HG02678 (cell line): ENCODE data around the gene BST2.

Source experiments
- ATAC-seq: cut with Tn5 transposase; IDR thresholded peaks from one replicate; pipeline ENCODE4 v1.9.1; 2021; ENCODE audit warnings: mild to moderate bottlenecking, moderate library complexity; ENCODE audit not compliant: unreplicated experiment

The BST2 gene, protein sequence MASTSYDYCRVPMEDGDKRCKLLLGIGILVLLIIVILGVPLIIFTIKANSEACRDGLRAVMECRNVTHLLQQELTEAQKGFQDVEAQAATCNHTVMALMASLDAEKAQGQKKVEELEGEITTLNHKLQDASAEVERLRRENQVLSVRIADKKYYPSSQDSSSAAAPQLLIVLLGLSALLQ

DNA sequence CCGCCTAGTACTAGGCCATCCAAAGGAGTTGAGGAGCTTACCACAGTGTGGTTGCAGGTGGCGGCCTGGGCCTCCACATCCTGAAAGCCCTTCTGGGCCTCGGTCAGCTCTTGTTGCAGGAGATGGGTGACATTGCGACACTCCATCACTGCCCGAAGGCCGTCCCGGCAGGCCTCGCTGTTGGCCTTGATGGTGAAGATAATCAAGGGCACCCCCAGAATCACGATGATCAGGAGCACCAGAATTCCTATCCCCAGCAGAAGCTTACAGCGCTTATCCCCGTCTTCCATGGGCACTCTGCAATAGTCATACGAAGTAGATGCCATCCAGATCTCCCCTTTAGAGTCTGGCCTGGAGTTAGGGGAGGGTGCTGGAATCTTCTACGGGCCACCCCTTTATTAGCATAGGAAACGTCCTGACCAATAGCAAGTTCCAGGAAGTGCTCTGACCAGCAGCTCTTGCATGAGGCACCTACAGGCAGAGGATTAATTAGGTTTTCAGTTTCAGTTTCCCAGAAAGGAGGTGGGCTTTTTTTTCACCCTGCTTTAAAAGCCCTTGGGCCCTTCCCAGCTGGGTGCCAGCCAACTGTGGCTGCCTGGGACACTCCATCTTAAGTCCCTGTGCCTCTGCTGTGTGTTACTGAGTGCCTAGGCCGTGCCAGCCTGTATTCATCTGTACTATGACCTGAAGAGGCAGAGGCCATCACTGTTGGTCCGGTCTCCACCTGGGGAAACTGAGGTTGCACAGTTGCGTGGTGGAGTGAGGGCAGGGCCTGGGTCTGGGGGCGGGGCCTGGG is at the start of gene BST2:
BST2 (minus strand) TSS at position 381 of the 796 bp plus-strand sequence; CDS start at position 326, 55 bp downstream.
- ATAC-seq = peak; percentile 76

DNA sequence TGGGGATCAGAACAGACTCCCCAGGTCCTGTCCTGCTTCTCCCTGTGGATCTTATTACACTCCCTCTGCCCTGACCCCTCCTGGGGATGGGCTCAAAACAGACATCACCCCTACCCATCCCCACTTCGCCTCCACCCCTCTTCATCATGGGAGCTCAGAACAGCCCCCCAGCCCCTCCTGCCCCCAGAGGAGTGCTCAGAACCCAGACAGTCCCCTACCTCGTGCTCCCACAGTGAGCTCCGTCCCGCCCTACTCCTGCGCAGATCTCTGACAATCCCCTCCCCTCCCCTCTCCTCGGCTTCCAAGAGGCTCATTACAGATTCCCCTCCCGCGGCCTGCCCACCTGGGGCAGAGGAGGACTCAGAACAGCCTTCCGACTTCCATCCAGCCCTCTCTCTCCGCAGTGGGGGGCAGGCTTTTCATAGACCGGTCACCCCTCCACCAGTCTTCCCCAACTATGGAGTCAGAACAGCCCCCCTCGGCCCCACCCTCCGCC is 49.2 kb upstream of the BST2 start:
- no peak for ATAC-seq

DNA sequence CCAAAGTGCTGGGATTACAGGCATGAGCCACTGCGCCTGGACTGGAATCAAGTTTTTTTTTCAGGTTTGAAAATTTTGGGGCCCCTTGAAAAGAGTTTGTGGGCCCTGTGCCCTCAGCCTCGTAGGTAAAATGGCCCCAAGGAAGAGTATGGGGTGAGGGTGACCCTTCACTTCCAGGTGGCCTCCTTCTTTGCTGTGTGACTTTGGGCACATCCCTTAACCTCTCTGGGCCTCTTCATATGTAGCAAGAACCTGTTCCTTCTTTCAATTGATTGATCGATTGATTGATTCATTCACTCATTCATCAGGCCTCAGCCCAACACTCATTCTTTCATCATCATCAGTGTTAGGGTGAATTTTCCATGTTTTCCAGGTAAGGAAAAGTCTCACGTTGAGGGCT is 46.4 kb upstream of the BST2 start:
- no peak for ATAC-seq

DNA sequence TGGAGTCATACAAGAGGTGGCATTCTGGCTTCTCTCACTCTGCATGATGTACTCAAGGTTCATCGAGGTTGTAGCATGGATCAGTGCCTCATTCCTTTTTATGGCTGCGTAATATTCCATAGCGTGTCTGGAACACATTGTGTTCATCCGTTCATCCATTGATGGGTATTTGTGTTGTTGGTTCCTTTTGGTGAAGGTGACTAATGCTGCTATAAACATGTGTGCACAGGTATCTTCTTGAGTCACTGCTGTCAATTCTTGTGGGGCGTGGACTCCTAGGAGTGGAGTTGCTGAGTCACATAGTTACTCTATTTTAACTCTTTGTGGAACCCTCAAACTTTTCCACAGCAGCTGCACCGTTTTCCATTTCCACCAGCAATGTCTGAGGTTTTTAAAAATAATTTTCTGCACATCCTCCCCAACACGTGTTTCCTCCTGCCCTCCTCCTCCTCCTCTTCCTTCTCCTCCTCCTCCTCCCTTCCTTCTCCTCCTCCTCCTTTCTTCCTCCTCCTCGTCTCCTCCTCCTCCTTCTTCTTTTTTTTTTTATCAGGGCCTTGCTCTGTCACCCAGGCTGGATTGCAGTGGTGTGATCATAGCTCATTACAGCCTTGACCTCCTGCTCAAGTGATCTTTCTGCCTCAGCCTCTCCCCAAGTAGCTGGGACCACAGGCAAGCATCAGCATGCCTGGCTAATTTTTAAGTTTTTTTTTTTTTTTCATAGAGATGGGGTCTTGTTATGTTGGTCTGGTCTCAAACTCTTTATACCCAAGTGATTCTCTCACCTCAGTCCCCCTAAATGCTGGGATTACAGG is 45.0 kb upstream of the BST2 start:
- ATAC-seq = no peak

DNA sequence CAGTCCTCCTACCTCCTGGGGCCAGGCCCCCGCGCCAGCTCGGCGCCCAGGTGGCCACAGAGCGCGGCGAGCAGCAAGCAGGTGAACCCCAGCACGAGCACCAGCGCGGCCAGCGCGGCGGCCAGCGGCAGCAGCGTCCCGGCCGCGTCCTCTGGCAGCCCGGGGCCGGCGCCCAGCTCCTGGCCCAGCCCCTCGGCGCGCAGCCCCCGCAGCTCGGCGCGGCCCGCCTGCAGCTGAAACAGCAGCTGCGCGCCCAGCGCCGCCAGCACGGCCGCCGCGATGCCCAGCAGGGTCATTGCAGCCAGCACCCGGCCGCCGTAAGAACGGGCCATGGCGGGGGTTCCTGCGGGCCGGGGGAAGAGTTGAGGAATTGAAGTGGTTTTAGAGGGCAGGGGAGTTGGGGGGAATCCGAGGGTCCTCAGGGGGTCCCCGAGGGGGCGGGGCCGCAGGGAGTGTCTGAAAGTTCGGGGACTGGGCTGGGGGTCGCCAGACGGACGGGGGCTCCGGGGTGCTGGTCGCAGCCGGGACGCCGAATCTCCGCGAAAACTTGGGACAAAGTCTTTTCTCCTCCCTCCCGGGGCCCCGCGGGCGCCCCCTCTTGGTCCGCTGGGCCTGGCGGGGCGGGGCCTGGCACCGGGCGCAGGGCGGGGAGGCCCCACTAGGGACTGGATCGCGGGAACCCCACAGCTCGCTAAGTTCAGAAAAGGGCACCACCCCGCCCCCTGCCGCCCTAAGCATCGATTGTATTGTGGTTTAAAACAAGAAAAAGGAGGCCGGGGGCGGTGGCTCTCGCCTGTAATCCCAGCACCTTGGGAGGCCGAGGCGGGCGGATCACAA is 42.9 kb upstream of the BST2 start, which contains the start of gene TMEM221:
TMEM221 (minus strand) TSS at position 538 of the 837 bp plus-strand sequence; CDS start at position 332, 206 bp downstream.
- ATAC-seq = no peak

DNA sequence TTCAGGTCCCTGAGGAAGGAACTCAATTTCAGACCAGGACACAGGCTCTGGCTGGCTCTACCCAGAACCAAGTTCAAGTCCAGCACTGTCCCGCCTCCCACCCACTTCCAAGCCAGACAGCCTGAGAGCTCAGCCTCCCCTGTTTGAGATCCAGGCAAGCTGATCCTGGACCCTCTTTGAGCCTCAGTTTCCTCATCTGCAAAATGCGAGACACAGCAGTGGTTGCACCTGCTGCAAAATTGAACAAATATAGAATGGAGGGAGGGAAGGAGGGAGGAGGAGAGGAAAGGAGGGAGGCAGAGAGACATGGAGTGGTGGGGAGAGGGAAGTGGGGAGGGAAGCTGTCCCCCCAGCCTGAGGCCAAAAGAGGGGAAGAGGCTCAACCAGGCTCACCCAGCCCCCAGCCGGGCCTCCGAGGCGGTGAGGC is 42.3 kb upstream of the BST2 start:
- ATAC-seq = no peak

DNA sequence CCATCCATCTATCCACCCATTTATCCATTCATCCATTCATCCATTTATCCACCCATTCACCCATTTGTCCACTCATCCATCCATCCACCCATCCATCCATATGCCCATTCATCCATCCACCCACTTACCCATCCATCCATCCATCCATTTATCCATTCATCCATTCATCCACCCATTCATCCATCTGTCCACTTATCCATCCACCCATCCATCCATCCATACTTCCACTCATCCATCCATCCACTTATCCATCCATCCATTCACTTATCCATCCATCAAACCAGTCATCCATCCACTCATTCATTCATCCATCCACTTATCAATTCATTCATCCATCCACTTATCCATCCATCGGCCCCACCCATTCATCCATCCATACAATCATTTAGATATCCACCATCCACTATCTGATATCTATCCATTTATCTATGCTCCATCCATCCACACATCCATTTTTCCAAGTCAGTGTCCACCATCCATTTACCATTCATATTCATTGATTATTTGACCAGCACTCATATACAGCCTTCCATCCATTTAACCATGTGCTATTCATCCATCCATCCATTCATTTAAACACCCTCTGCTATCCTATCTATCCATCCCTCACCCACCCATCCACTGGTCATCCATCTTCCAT is 40.2 kb upstream of the BST2 start:
- ATAC-seq = no peak

DNA sequence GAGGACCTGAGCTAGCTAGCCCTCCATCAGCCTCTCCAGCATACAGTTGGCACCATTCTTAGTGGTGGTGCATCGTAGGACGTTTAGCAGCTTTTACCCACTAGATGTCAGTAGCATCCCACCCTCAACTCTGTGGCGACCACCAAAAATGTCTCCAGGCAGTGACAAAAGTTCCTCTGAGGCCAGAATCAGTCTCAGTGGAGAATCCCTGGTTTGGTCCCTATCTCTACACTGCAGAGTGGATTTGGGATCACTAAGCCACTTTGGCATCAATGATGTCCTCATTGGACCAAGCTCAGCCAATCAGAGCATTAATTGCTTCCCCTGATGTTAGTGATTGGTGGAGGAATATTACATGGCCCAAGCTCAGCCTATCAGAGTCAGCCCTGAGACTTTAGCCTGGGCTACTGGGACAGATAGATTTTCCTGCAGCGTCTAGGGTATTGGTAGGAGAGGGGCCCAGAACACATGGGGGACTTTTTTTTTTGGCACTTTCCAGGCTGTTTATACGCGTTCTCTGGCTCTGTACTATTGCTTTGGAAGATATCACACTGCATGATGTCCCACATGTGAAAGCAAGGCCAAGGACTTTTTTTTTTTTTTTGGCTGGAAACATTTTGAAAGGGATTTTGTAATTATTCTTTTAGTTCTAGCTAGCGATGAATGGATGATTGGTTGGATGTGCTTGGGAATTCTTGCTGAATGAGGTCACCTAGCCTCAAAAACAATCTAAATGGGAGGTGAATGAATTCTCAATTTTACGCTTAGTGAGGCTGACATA is 36.0 kb upstream of the BST2 start:
- no peak for ATAC-seq

DNA sequence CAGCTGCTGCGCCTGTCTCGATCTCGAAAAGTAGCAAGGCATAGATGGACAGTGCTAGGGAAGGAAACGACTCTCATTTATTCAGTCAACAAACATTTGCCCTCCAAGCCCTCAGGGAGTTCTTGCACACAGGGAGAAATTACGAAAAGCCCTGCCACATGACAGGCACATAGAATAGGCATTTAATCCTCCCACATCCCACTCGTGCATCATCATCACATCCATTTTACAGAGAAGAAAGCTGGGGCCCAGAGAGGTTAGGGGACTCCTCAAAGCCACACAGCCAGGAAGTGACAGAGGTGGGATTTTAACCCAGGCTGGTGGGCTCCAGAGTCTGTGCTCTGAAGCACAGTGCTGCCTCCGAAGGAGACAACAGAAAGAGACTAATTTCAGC is 31.4 kb upstream of the BST2 start:
- ATAC-seq = no peak

DNA sequence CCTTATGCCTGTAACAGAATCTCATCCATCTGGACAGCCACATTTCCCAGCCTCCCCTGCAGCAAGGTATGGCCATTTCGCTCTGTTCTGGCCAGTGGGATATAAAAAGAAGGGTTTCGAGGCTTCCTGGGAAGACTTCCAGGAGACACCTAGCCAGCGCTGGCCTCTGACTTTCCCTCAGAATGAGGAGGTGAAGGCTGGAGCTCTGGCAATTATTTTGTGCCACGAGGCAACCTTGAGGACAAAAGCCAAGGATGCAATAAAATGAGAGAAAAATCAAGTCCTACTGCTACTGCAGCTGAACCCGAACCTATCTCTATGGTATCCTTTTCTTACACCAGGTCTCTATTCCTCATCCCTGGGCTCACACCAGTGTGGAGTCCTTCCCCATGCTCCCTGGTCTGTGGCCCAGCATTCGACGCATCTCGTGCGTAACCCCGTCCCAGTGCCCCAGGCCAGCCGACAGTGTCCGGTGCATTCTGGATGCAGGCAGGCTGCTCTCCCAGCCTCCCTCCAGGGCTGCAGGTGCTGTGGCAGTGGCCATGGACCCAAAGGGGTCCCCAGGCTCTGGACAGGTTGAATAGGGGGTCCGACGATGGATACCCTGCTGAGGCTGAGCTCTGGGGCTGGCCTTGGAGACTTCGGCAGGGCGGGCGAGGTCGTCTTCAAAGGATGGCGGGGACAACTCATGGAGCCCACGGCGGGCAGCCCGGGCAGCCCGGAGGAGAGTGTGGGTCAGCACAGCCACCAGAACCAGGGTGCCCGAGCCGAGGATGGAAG is 30.9 kb upstream of the BST2 start:
- ATAC-seq = no peak

DNA sequence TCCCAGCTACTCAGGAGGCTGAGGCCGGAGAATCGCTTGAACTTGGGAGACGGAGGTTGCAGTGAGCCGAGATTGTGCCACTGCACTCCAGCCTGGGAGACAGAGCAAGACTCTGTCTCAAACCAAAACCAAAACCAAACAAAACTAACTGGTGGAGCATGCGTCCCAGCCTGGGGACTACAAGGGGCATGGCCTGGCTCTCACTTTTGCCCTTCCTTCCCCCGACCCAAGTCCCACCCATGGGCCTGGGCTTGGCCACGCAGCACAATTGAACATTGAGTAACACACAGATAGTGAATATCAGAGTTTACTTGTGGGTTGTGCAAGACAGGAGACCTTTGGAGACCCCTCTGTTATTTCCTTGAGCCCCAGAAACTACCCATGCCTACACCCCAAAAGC is 29.8 kb upstream of the BST2 start:
- ATAC-seq = no peak

DNA sequence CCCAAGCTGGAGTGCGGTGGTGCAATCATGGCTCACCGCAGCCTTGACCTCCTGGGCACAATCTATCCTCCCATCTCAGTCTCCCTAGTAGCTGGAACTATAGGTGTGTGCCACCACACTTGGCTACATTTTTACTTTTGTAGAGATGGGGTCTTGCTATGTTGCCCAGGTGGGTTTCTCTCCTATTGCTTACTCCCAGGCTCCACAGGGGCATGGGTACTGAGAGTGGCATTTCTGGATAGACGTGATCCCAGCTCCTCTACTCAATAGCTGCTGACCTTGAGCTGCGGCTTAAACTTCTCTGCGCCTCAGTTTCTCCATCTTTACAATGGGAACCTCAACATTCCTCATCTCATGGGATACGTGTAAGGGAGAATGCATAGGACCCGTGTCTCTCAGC is 26.0 kb upstream of the BST2 start:
- ATAC-seq = no peak

DNA sequence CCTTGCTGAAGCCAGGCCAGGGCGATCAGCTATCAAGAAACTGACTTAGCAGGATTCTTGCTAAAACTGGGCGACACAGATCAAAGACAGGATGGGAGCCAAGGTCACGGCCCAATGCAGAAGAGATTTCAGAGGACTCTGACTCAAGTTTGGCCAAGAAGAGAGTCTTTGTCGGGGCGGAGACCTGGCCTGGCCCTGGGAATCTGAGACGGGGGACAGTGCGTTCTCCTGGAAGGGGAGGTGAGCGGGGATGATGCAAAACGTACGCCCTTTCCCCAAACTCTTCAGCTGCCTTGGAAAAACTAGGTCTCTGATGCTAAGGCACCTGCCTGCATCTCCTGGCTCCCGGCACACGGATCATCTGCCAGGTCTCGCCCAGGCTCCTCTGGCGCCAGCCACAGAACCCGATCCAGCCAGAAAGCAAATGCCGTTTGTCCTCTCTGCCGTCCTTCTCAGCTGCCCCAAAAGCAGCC is 24.2 kb upstream of the BST2 start:
- ATAC-seq = no peak

DNA sequence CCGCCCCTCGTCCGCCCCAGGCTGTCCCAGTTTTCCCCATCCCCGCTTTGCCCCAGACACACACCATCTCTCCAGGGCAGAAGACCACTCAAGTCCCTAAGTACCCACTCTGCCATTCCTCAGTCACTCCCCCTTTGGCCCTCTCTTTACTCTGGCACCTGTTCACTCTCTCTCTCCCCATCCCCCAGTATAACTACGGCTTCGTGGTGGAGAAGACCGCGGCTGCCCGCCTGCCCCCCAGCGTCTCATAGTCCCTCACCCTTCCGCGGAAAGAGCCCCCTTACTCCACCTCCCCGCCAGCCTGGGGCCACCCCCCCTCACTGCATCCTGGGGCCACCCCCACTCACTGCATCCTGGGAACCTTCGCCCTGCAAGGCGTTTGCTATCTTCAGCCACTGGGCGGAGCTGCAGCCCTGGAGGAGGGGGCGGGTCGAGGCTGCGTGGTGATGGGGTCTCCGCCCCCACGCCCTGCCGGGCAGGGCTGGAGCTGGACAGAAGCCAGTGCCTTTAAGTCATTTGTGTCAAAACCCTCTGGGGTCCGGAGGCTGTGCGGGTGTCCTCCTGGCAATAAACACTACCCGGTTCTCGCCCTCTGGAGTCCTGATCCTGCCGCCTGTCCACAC is 19.4 kb upstream of the BST2 start:
- no peak for ATAC-seq

DNA sequence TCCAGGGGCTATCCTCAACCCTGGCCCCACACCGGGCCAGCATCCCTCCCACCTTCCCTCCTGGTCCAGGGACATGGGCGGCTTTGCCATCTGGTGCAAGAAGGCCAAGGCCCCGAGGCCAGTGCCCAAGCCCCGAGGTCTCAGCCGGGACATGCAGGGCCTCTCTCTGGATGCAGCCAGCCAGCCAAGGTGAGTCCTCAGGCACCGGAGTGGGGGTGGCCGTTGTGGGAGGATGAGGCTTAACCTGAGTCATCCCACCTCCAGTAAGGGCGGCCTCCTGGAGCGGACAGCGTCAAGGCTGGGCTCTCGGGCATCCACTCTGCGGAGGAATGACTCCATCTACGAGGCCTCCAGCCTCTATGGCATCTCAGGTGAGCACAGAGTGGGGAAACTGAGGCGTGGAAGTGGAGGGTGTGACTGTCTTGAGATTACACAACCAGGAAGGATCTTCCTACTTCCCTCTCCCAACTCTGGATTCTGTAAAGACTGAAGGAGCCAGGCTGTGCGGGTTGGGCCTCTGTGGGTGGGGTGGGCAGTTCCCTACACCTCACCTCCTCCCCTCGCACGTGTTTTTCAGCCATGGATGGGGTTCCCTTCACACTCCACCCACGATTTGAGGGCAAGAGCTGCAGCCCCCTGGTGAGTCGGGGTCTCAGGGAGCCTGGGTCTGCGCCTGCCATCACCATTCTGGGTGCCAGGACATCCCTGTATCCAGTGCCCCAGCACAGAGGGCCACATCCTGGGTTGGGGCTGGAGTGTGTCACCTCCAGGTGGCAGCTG is 18.2 kb upstream of the BST2 start:
- ATAC-seq = no peak

DNA sequence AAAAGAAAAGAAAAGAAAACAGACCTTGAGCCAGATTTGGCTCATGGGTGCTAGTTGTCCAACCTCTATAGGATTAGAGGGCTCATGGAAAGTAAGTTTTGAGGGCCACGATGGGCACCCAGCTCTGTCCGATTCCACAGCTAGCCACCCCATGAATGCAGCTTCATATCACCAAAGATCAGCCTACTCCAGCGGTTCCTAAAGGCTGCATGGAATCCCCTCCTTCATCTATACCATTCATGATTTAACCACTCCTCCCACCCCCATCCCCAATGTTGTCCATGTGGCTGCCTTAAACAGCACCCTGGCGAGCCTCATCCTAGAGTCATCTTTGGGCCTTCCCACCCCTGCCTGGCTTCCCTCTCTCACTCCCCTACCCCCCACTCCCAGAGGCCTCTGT is 16.5 kb upstream of the BST2 start:
- no peak for ATAC-seq

DNA sequence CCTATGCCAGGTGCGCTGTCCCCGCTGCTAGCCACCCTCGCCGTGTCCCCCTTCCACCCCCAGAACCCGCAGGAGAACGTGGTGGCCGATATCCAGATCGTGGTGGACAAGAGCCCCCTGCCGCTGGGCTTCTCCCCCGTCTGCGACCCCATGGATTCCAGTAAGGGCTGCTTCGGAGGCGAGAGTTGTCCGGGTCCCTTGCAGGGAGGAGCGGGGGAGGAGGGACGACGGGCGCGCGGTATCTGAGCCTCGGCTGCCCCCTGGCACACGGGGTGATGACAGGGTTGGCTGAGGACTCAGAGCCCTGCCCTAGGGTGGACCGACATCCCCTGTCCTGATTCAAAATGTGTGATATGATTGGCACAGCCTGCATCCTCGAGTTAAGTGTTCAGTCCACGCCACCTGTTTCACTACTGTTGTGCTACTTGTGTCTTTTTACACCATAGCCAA is 15.1 kb upstream of the BST2 start:
- peak; percentile 13 for ATAC-seq
